Activated CD8-positive, alpha-beta memory T cell treated with anti-CD3 and anti-CD28 coated beads for 48 hours (primary cell): ENCODE measurements around the gene ITGB5.
"Not testable (repeated sequence)": the region's sequence is repeated elsewhere in the genome, so short reads cannot be mapped to it uniquely, and the experiment has no call there.

Experiments
- DNase-seq, 3 experiments: peaks; one replicate each; pipeline ENCODE4 v3.0.0-alpha.2; 2020; ENCODE audit warnings: low read depth in 2 of 3, low spot score in 2 of 3

Gene ITGB5

GRCh38 chr3:124789103-124789502 lies 98.1 kb downstream of the ITGB5 start:
- not testable (repeated sequence) for DNase-seq

- no peak for DNase-seq
Observed at GRCh38 chr3:124788254-124788745, 98.9 kb downstream of the ITGB5 start.

GRCh38 chr3:124787476-124788195 lies 99.5 kb downstream of the ITGB5 start:
- DNase-seq = no peak

GRCh38 chr3:124786511-124787241 lies 100.5 kb downstream of the ITGB5 start:
- DNase-seq = no peak

GRCh38 chr3:124785973-124786372 lies 101.2 kb downstream of the ITGB5 start:
- no peak for DNase-seq

GRCh38 chr3:124784686-124785382 lies 102.3 kb downstream of the ITGB5 start:
- no peak for DNase-seq

- no peak for DNase-seq
Observed at GRCh38 chr3:124783696-124784095, 103.5 kb downstream of the ITGB5 start.

GRCh38 chr3:124782377-124782712 lies 104.8 kb downstream of the ITGB5 start:
- not testable (repeated sequence) for DNase-seq

- DNase-seq = no peak
Observed at GRCh38 chr3:124781476-124782376, 105.4 kb downstream of the ITGB5 start.

GRCh38 chr3:124780761-124781475 lies 106.2 kb downstream of the ITGB5 start:
- no peak for DNase-seq

GRCh38 chr3:124780356-124780755 lies 106.8 kb downstream of the ITGB5 start:
- no peak for DNase-seq

- DNase-seq = no peak
Observed at GRCh38 chr3:124779751-124780191, 107.4 kb downstream of the ITGB5 start.

GRCh38 chr3:124779116-124779515 lies 108.0 kb downstream of the ITGB5 start:
- no peak for DNase-seq

GRCh38 chr3:124777762-124778470 lies 109.2 kb downstream of the ITGB5 start:
- DNase-seq = no peak

GRCh38 chr3:124776856-124777255 lies 110.3 kb downstream of the ITGB5 start:
- no peak for DNase-seq

- no peak for DNase-seq
Observed at GRCh38 chr3:124775877-124776276, 111.3 kb downstream of the ITGB5 start.

- no peak for DNase-seq
Observed at GRCh38 chr3:124774841-124775402, 112.2 kb downstream of the ITGB5 start.

GRCh38 chr3:124774327-124774718 lies 112.8 kb downstream of the ITGB5 start:
- DNase-seq = no peak
